OCI-LY3 (cell line): ENCODE measurements around the gene C1orf21.

Source experiments
- EZH2phosphoT487 ChIP-seq: fragments of 200-600 bp; shearing (Covaris generic); IDR thresholded peaks from 2 replicates; pipeline ENCODE4 v1.6.1; 2018; ENCODE audit warnings: antibody characterized with exemption, mixed run types, low read depth
- TF ChIP-seq, protein P1 (sequence below): fragments of 200-600, 300-600 bp; sonication (generic); IDR thresholded peaks from 2 replicates; pipeline ENCODE4 v1.5.1; 2014; ENCODE audit warnings: antibody characterized with exemption, low read length, low read depth

DNA sequence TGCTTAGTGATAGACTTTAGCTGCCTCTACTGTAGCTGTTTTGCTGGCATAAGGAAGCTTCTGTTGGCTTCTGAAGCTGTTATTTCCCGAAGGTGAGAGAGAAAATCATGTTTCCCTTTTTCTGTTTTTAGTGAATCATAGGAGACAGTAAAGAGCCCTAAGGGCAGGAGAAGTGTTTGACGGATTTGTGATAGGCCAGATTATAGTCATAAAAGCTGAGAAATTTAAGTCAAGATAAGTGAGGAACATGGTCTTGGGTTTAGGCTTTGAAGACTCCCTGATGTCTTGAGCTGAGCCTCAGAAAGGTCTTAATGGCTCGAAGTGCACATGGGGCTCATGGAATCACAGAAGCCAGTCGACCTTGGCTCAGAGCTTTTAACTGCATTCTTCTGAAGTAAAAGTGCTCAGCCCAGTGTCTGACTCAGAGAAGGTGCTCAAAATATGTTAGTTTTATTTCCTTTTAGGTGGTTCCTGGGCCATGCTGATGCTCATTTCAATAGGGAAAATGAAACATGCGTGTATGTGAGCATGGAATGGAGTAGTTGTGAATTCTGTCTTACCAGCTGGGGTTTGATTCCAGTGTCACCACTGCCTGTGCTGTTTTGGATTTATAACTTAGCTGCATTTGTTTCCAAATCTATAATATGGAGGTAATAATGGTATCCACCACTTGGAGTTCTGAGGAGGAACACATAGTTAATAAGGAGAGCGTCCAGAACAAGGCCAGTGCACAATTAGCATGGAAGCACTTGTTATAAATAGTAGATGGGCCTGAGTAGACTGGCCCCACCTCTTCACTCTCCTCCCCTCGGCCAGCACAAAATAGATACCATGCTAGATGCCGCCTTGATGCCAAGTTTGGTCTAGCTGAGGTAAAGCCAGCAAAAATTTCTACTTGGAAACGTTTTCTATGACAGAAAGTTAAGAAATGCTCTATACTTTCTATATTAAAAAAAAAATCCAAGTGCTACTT lies 99.2 kb downstream of the C1orf21 start:
- TF ChIP-seq, protein P1, sequence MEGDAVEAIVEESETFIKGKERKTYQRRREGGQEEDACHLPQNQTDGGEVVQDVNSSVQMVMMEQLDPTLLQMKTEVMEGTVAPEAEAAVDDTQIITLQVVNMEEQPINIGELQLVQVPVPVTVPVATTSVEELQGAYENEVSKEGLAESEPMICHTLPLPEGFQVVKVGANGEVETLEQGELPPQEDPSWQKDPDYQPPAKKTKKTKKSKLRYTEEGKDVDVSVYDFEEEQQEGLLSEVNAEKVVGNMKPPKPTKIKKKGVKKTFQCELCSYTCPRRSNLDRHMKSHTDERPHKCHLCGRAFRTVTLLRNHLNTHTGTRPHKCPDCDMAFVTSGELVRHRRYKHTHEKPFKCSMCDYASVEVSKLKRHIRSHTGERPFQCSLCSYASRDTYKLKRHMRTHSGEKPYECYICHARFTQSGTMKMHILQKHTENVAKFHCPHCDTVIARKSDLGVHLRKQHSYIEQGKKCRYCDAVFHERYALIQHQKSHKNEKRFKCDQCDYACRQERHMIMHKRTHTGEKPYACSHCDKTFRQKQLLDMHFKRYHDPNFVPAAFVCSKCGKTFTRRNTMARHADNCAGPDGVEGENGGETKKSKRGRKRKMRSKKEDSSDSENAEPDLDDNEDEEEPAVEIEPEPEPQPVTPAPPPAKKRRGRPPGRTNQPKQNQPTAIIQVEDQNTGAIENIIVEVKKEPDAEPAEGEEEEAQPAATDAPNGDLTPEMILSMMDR, result no peak
- no peak for TF ChIP-seq EZH2phosphoT487
